Posterior cingulate gyrus (tissue), 11 donors: ENCODE data around the gene APOE.
A peak's percentile ranks its signal among the peaks of the same experiment; 100 is the strongest.
"Not testable (repeated sequence)": the region's sequence is repeated elsewhere in the genome, so short reads cannot be mapped to it uniquely, and the experiment has no call there.

ENCODE experiments used
- DNase-seq, 10 donors: peaks; one replicate each; pipeline versions ENCODE4 v3.0.0 to v3.0.0-alpha.2; 2020 to 2021; ENCODE audit warnings: mixed read lengths in 3 of 10
- intact Hi-C: fragments of 100-400 bp; cut with DNase I; formaldehyde crosslinking; loops from one replicate; pipeline ENCODE4 v1.15.1; 2023

APOE gene

DNA sequence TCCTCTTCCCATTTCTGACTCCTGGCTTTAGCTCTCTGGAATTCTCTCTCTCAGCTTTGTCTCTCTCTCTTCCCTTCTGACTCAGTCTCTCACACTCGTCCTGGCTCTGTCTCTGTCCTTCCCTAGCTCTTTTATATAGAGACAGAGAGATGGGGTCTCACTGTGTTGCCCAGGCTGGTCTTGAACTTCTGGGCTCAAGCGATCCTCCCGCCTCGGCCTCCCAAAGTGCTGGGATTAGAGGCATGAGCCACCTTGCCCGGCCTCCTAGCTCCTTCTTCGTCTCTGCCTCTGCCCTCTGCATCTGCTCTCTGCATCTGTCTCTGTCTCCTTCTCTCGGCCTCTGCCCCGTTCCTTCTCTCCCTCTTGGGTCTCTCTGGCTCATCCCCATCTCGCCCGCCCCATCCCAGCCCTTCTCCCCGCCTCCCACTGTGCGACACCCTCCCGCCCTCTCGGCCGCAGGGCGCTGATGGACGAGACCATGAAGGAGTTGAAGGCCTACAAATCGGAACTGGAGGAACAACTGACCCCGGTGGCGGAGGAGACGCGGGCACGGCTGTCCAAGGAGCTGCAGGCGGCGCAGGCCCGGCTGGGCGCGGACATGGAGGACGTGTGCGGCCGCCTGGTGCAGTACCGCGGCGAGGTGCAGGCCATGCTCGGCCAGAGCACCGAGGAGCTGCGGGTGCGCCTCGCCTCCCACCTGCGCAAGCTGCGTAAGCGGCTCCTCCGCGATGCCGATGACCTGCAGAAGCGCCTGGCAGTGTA is 2.7 kb downstream of the APOE start:
- no peak for DNase-seq
- intact Hi-C loops, result no loop called here

DNA sequence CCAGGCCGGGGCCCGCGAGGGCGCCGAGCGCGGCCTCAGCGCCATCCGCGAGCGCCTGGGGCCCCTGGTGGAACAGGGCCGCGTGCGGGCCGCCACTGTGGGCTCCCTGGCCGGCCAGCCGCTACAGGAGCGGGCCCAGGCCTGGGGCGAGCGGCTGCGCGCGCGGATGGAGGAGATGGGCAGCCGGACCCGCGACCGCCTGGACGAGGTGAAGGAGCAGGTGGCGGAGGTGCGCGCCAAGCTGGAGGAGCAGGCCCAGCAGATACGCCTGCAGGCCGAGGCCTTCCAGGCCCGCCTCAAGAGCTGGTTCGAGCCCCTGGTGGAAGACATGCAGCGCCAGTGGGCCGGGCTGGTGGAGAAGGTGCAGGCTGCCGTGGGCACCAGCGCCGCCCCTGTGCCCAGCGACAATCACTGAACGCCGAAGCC is 3.3 kb downstream of the APOE start:
- intact Hi-C loops, result no loop called here
- no peak for DNase-seq

DNA sequence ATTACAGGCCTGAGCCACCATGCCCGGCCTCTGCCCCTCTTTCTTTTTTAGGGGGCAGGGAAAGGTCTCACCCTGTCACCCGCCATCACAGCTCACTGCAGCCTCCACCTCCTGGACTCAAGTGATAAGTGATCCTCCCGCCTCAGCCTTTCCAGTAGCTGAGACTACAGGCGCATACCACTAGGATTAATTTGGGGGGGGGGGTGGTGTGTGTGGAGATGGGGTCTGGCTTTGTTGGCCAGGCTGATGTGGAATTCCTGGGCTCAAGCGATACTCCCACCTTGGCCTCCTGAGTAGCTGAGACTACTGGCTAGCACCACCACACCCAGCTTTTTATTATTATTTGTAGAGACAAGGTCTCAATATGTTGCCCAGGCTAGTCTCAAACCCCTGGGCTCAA is 4.2 kb downstream of the APOE start:
- no peak for DNase-seq
- intact Hi-C loops, result no loop called here

DNA sequence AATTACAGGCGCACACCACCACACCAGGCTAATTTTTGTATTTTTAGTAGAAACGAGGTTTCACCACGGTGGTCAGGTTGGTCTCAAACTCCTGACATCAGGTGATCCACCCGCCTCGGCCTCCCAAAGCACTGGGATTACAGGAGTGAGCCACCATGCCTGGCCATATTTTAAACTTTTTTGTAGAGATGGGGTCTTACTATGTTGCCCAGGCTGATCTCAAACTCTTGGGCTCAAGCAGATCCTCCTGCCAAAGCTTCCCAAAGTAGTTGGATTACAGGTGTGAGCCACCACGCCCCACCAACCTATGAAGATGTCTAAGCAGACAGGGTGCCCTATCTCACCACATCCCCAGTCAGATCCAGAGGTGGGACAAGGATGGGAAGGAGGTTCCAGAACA is 6.3 kb downstream of the APOE start:
- intact Hi-C loops, DNase-seq: not testable (repeated sequence)

DNA sequence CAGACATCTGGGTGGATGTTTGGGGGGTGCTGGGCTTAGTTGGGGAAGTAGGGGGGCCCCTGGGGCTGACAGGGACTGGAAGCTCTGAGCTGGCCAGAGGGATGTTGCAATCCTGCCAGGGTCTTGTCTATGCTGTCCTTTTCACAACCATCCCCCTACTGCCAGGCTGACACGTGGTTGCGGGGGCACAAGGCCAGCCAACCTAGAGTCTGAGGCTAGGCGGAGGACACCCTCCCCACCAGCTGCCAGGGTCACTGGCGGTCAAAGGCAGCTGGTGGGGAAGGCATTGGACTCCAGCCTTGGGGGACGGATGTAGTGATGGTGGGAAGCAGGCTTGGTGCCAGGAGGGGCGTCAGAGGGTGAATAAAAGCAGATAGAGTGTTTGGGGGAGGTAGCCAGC is 7.3 kb downstream of the APOE start:
- DNase-seq, result peak; percentile 59 to 96 (median 80)
- intact Hi-C loops, result no loop called here

DNA sequence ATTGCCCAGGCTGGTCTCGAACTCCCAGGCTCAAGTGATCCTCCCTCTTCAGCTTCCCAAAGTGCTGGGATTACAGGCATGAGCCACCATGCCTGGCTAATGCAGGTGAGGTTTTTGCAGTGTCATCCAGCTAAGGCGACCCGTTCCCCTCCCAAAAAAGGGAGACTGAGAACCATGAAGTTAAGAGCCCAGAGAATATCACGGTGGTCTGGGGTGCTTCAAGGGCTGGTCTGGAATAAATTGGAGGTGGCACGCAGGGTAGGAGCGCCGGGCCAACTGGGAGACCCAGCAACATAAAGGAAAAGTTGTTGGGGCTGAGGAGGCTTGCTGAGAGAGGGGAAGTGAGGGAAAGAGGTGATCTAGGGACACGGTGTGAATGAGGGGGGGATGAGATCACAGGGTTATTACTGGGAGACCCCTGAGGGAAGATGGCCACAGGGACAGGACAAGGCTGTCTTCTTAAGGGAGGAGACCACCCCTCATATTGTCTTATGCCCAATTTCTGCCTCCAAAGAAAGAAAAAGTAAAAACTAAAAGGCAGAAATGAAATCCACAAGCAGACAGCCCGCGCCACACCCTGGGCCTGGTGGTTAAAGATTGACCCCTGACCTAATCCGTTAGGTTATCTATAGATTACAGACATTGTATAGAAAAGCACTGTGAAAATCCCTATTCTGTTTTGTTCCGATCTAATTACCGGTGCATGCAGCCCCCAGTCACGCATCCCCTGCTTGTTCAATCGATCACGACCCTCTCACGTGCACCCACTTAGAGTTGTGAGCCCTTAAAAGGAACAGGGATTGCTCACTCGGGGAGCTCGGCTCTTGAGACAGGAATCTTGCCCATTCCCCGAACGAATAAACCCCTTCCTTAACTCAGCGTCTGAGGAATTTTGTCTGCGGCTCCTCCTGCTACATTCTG is 8.2 kb downstream of the APOE start:
- intact Hi-C loops, DNase-seq: not testable (repeated sequence)

DNA sequence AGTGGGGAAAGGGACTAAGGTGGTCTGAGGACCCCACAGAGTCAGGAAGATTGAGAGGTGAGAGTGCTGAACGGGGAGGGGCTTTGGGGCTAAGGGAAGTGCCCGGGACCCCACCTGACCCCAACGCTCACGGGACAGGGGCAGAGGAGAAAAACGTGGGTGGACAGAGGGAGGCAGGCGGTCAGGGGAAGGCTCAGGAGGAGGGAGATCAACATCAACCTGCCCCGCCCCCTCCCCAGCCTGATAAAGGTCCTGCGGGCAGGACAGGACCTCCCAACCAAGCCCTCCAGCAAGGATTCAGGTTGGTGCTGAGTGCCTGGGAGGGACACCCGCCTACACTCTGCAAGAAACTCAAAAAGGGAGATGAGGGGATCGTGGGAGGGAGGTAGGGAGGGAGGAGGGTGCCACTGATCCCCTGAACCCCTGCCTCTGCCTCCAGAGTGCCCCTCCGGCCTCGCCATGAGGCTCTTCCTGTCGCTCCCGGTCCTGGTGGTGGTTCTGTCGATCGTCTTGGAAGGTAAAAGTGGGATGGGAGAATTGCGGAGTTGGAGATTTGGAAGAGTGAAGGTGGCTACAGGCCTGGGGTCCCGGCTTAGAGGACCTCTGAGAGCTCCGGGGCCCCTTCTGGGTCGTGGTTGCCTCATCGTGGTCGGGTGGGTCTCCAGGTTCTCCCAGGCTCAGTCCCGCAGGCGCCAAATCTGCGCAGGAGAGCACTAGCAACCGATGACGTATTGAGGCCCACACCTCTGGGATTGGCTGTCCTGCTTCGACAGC is 9.0 kb downstream of the APOE start, which contains the start of gene APOC1:
APOC1 (plus strand) TSS at position 176 of the 774 bp plus-strand sequence; CDS start at position 460, 284 bp downstream.
- DNase-seq, result peak; percentile 61 to 97 (median 84)
- intact Hi-C loops, result not testable (repeated sequence)

DNA sequence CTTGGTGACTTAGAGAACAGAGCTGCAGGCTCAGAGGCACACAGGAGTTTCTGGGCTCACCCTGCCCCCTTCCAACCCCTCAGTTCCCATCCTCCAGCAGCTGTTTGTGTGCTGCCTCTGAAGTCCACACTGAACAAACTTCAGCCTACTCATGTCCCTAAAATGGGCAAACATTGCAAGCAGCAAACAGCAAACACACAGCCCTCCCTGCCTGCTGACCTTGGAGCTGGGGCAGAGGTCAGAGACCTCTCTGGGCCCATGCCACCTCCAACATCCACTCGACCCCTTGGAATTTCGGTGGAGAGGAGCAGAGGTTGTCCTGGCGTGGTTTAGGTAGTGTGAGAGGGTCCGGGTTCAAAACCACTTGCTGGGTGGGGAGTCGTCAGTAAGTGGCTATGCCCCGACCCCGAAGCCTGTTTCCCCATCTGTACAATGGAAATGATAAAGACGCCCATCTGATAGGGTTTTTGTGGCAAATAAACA is 18.7 kb downstream of the APOE start:
- DNase-seq, result no peak
- intact Hi-C loops, result no loop called here

DNA sequence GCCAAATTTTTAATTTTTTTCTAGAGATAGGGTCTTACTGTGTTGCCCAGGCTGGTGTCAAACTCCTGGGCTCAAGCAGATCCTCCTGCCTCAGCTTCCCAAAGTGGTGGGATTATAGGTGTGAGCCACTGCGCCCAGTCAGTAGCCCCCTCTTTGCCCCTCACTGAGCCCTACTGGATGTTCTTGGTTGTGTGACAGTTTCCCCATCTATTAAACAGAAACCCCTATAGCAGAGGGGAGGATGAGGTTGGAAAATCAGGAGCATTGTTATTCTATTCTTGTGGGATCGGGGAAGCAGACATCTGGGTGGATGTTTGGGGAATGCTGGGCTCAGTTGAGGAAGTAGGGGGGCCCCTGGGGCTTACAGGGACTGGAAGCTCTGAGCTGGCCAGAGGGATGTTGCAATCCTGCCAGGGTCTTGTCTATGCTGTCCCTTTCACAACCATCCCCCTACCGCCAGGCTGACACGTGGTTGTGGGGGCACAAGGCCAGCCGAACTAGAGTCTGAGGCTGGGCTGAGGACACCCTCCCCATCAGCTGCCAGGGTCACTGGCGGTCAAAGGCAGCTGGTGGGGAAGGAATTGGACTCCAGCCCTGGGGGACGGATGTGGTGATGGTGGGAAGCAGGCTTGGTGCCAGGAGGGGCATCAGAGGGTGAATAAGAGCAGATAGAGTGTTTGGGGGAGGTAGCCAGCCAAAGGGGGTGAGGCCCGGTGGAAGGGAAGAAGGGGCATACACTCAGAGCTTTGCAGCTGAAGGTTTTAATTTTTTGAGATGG is 19.7 kb downstream of the APOE start:
- intact Hi-C loops, result no loop called here
- peak; percentile 62 to 96 (median 79) for DNase-seq

DNA sequence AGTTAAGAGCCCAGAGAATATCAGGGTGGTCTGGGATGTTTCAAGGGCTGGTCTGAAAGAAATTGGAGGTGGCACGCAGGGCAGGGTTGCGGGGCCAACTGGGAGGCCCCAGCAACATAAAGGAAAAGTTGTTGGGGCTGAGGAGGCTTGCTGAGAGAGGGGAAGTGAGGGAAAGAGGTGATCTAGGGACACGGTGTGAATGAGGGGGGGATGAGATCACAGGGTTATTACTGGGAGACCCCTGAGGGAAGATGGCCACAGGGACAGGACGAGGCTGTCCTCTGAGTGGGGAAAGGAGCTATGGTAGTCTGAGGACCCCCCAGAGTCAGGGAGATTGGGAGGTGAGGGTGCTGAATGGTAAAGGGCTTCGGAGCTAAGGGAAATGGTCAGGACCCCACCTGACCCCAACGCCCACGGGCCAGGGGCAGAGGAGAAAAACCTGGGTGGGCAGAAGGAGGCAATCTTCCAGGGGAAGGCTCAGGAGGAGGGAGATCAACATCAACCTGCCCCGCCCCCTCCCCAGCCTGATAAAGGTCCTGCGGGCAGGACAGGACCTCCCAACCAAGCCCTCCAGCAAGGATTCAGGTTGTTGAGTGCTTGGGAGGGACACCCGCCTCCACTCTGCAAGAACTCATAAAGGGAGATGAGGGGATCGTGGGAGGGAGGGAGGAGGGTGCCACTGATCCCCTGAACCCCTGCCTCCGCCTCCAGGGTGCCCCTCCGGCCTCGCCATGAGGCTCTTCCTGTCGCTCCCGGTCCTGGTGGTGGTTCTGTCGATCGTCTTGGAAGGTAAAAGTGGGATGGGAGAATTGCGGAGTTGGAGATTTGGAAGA is 20.9 kb downstream of the APOE start:
- DNase-seq, result not testable (repeated sequence)

DNA sequence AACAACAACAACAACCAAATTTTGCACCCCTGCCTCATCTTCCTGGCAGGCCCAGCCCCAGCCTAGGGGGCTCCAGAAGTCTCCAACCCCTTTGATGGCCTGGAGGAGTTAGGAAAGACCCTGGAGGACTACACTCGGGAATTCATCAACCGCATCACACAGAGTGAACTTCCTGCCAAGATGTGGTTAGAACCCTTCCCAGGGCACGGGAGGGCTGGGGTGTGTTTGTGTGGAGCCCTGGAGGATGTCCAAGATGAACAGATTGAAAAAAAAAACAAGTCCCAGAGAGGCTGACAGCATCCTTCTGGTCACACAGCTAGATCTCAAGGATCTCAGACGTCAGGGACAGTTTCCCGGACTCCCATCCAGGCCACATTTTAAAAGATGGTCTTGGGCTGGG is 22.1 kb downstream of the APOE start:
- DNase-seq, result no peak
- intact Hi-C loops, result no loop called here

More for the DNA sequence above, 20.9 kb downstream of the APOE start:
- intact Hi-C loops, result not testable (repeated sequence)

DNA sequence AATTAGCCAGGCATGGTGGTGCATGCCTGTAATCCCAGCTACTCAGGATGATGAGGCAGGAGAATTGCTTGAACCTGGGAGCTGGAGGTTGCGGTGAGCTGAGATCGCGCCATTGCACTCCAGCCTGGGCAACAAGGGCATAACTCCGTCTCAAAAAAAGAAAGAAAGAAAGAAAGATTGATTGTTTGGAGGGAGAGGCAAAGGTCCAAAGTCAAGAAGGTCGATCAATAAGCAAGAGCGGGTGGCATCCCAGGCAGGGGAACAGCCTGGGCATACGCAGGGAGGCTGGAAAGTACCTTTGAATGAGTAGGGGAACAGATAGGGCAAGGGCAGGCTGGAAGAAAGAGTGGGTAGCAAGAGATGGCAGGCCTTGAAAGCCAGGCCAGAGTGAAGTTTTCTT is 24.5 kb downstream of the APOE start:
- intact Hi-C loops, result no loop called here
- DNase-seq, result no peak

DNA sequence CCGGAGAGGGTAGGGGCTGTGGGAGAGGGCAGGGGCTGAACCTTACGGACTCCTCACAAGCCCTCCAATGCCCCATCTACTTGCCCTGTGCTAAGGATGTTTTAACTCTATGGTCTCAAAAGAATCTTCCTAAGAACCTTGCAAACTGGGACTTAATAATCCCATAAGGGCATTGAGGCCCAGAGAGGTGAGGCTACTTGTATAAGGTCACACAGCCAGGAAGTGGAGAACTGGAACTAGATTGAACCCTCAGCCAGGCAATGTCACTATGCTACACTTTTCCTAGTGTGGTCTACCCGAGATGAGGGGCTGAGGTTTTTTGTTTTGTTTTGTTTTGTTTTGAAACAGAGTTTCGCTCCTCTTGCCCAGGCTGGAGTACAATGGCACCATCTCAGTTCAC is 25.9 kb downstream of the APOE start:
- intact Hi-C loops, result no loop called here
- no peak for DNase-seq

DNA sequence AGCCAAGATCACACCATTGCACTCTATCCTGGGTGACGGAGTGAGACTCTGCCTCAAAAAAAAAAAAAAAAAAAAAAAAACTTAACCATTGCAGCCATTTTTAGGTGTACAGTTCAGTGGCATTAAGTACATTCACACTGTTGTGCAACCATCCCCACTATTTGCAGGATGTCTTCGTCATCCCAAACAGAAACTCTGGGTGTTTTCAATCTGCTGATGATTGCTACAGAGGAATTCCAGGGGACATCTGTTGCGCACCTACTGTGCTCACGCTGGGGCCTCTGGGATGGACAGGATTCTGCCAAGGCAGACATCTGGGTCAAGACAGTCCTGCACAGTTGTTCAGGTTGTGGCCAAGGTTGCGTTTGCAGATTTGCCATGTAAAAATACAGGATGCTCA is 34.1 kb downstream of the APOE start:
- intact Hi-C loops, result no loop called here
- DNase-seq, result no peak

DNA sequence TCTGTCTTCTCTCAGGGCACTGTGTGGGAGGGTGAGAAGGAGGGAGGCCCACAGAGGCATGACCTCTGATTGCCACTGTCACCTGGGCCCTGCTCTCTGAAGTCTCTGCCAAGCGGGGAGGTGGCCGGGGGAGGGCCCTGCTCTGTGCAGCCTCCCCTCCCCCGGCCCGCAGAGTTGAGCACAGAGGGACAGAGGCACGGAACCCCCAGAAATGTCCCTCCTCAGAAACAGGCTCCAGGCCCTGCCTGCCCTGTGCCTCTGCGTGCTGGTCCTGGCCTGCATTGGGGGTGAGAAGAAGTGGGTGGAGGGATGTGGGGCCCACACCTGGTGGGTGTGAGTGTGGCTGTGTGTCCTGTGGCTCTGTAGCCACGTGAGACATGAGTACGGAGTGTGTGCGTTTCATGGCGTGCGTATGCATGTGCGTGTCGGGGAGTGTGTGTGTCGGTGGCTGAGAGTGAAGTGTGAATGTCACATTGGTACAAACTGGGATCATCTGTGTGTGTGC is 36.5 kb downstream of the APOE start, which contains the start of gene APOC4:
APOC4 (plus strand) TSS at position 171 of the 505 bp plus-strand sequence; CDS start at position 212, 41 bp downstream.
- intact Hi-C loops, result no loop called here
- no peak for DNase-seq

DNA sequence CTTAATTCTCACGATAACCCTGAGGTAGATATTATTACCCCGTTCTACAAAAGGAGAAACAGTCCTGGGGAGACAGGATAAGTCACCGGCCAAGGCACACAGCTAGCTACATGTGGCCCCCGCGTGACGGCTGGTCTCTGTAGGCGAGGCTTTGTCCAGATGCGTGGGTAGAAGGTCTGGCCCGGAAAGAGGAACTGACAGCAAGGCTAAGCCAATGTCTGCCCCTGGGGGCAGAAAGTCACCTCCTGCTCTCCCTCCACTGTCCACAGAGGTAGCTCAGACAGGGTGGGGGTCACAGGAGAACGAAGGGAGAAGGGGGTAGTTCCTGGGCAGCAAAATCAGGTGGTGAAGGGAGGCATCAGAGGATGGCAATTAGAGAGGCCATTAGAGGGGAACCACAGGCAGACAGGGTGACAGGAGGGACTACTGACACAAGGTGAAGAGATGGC is 38.2 kb downstream of the APOE start:
- intact Hi-C loops, result no loop called here
- peak in 8 of 10 donors; percentile 23 to 87 (median 43) for DNase-seq

DNA sequence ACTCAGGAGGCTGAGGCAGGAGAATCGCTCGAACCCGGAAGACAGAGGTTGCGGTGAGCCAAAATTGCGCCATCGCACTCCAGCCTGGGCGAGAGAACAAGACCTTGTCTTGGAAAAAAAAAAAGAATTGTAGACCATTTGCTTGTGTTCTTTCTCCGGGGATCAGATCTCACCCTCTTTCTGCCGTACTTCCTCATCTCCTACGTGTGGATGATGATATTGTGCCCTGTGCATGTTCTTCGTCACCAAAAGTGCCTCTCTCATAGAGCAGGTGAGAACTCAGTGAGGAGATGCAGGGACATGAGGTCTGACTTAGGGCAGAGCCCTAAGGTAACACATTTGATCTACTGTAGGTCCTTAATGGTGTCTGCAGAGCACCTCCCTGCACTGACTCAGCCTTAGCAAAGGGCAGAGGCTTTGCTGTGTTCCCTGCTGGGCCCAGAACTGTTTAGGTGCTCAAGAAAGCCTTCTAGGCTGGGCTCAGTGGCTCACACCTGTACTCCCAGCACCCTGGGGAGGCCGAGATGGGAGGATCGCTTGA is 41.5 kb downstream of the APOE start:
- DNase-seq, result peak in 1 of 10 donors; percentile 20
- intact Hi-C loops, result no loop called here

DNA sequence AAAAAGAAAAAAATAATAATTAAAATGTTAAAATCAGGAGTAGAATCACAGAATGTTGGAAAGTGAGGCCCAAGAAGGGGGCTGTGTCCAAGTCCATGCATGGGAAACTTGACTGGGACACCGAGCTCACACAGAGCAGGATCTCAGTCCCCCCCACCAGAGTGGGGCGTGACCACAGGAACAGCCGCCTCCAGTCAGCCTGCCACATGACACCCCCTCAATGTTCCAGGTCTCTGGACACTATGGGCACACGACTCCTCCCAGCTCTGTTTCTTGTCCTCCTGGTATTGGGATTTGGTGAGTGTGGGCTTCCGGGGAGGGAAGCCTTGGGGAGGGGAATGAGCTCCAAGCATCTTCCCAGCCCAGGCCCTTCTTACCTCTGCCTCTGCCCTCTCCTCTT is 42.6 kb downstream of the APOE start:
- intact Hi-C loops, result no loop called here
- DNase-seq, result no peak
